HG03432 (cell line): ENCODE measurements around the gene SHC3.

ENCODE experiments used
- ATAC-seq: cut with Tn5 transposase; IDR thresholded peaks from one replicate; pipeline ENCODE4 v1.9.1; 2021; ENCODE audit warnings: mild to moderate bottlenecking, moderate library complexity; ENCODE audit not compliant: unreplicated experiment

Gene SHC3

GRCh38 chr9:89161221-89161620 is 17.4 kb downstream of the SHC3 start:
- ATAC-seq, result no peak

- no peak for ATAC-seq
These were observed 17.8 kb downstream of the SHC3 start for GRCh38 chr9:89160806-89161205.

- no peak for ATAC-seq
These were observed 23.8 kb downstream of the SHC3 start for GRCh38 chr9:89154651-89155336.

- ATAC-seq, result no peak
These were observed 24.4 kb downstream of the SHC3 start for GRCh38 chr9:89154218-89154617.

- ATAC-seq, result no peak
These were observed 25.2 kb downstream of the SHC3 start for GRCh38 chr9:89153232-89154017.

- no peak for ATAC-seq
These were observed 28.9 kb downstream of the SHC3 start for GRCh38 chr9:89149726-89150125.

- ATAC-seq, result no peak
These were observed 33.5 kb downstream of the SHC3 start for GRCh38 chr9:89145097-89145496.

- ATAC-seq, result no peak
These were observed 34.4 kb downstream of the SHC3 start for GRCh38 chr9:89144238-89144637.

- ATAC-seq, result no peak
These were observed 35.4 kb downstream of the SHC3 start for GRCh38 chr9:89143266-89143665.

- no peak for ATAC-seq
These were observed 39.2 kb downstream of the SHC3 start for GRCh38 chr9:89139455-89139854.

GRCh38 chr9:89138463-89139390 is 39.9 kb downstream of the SHC3 start:
- no peak for ATAC-seq

GRCh38 chr9:89137542-89138462 is 40.8 kb downstream of the SHC3 start:
- no peak for ATAC-seq

- no peak for ATAC-seq
These were observed 42.9 kb downstream of the SHC3 start for GRCh38 chr9:89135591-89136166.

- no peak for ATAC-seq
These were observed 43.9 kb downstream of the SHC3 start for GRCh38 chr9:89134709-89135108.

- ATAC-seq, result no peak
These were observed 55.7 kb downstream of the SHC3 start for GRCh38 chr9:89122949-89123348.

GRCh38 chr9:89120704-89121103 is 57.9 kb downstream of the SHC3 start:
- no peak for ATAC-seq

- ATAC-seq, result no peak
These were observed 61.8 kb downstream of the SHC3 start for GRCh38 chr9:89116805-89117192.

- ATAC-seq, result no peak
These were observed 62.4 kb downstream of the SHC3 start for GRCh38 chr9:89116064-89116804.

GRCh38 chr9:89115426-89115825 is 63.2 kb downstream of the SHC3 start:
- ATAC-seq, result no peak
